NCI-H524 treated with DMSO at 0.1 percent for 48 hours (cell line): ENCODE data around the gene ME3.

ENCODE experiments used
- DNase-seq: peaks from one replicate; lab custom pipeline; 2025; lab: John Stamatoyannopoulos, UW

Gene ME3

GRCh38 chr11:86672007-86672621 lies at the start of gene ME3:
Gene ME3, minus strand, starts transcription at chr11:86672616.
- no peak for DNase-seq

- no peak for DNase-seq
These were observed 49.6 kb upstream of the ME3 start for GRCh38 chr11:86722006-86722405.

- no peak for DNase-seq
These were observed 48.1 kb upstream of the ME3 start for GRCh38 chr11:86720546-86720945.

GRCh38 chr11:86719781-86720463 lies 47.5 kb upstream of the ME3 start:
- no peak for DNase-seq

GRCh38 chr11:86718999-86719398 lies 46.6 kb upstream of the ME3 start:
- no peak for DNase-seq

- DNase-seq: no peak
These were observed 46.1 kb upstream of the ME3 start for GRCh38 chr11:86718521-86718920.

- DNase-seq: no peak
These were observed 45.5 kb upstream of the ME3 start for GRCh38 chr11:86717817-86718501.

- no peak for DNase-seq
These were observed 43.2 kb upstream of the ME3 start for GRCh38 chr11:86715611-86716010.

GRCh38 chr11:86713552-86713951 lies 41.1 kb upstream of the ME3 start:
- no peak for DNase-seq

GRCh38 chr11:86710936-86711335 lies 38.5 kb upstream of the ME3 start:
- DNase-seq: no peak

GRCh38 chr11:86708669-86709068 lies 36.3 kb upstream of the ME3 start:
- no peak for DNase-seq

GRCh38 chr11:86706338-86707131 lies 34.1 kb upstream of the ME3 start:
- no peak for DNase-seq

GRCh38 chr11:86704710-86705109 lies 32.3 kb upstream of the ME3 start:
- no peak for DNase-seq

GRCh38 chr11:86703987-86704386 lies 31.6 kb upstream of the ME3 start:
- no peak for DNase-seq

GRCh38 chr11:86702220-86702983 lies 30.0 kb upstream of the ME3 start:
- DNase-seq: no peak

GRCh38 chr11:86699040-86699791 lies 26.8 kb upstream of the ME3 start:
- DNase-seq: no peak

GRCh38 chr11:86698639-86699038 lies 26.2 kb upstream of the ME3 start:
- DNase-seq: no peak

GRCh38 chr11:86696451-86696850 lies 24.0 kb upstream of the ME3 start:
- no peak for DNase-seq

- no peak for DNase-seq
These were observed 23.6 kb upstream of the ME3 start for GRCh38 chr11:86696004-86696403.

GRCh38 chr11:86695373-86695772 lies 23.0 kb upstream of the ME3 start:
- no peak for DNase-seq

GRCh38 chr11:86693518-86693917 lies 21.1 kb upstream of the ME3 start:
- DNase-seq: no peak
